Keratinocyte (primary cell): ENCODE results near the gene FBXW7.

Experiments used
- CTCF ChIP-seq, 3 experiments: IDR thresholded peaks in 1 of 3; conservative IDR thresholded peaks in 1 of 3; optimal IDR thresholded peaks in 1 of 3; 2 replicates in 2 of 3; 3 replicates in 1 of 3; pipeline versions ENCODE3 to v1.5.1; 2011; ENCODE audit warnings: low read length in 3 of 3, mild to moderate bottlenecking in 3 of 3, moderate library complexity in 2 of 3, control low read depth in 1 of 3, inconsistent platforms in 1 of 3; ENCODE audit not compliant: insufficient read depth in 2 of 3; ENCODE audit errors: extremely low read depth in 1 of 3
- EZH2 ChIP-seq: IDR thresholded peaks from one replicate; pipeline ENCODE4 v1.6.1; 2012; ENCODE audit warnings: inconsistent platforms, mild to moderate bottlenecking, low read length, moderate library complexity

- no peak for TF ChIP-seq CTCF (optimal IDR thresholded peaks at IDR 0.05 in 1 of 3, IDR thresholded peaks at IDR 0.05 in 1 of 3, conservative IDR thresholded peaks at IDR 0.05 in 1 of 3; ENCODE audit: extremely low read depth in 1 of 3, insufficient read depth in 2 of 3, low read length in 3 of 3)
- TF ChIP-seq EZH2, result no peak
Measured at GRCh38 chr4:152308951-152309350, 226.9 kb downstream of the FBXW7 start.
